Hair follicle dermal papilla cell (primary cell): ENCODE data around the gene STT3A. TPM values are rescaled to one million over a fixed set of nuclear protein-coding genes. Genes with fewer than 3 reads are reported as not detected.

Experiments
- small RNA-seq: library from RNA; depleted of rRNA; stranded (forward); fragments of <200 nt; gene quantifications from one replicate; pipeline ENCODE3, GENCODE V24; 2012
- total RNA-seq: library from RNA; depleted of rRNA; stranded (reverse); fragments of >200 nt; gene quantifications from 2 replicates; pipeline ENCODE4 v1.2.3, GENCODE V29; 2012

STT3A gene
- total RNA-seq, result 249 and 266 TPM in 2 replicates

GRCh38 chr11:125592305-125593113 is at the start of gene STT3A:
Gene STT3A, plus strand, starts transcription at chr11:125592852. Its CDS starts 3,064 bp downstream, at chr11:125595916.

GRCh38 chr11:125568970-125569914 is 23.4 kb upstream of the STT3A start, which contains the start of gene EI24:
Gene EI24, plus strand, starts transcription at chr11:125569477. Its CDS starts 3,051 bp downstream, at chr11:125572528.

GRCh38 chr11:125624756-125625213 is 32.1 kb downstream of the STT3A start, which contains the start of gene CHEK1:
Gene CHEK1, plus strand, starts transcription at chr11:125625163. Its CDS starts 1,606 bp downstream, at chr11:125626769.

Small RNAs within 50 kb of the gene (small RNA-seq; reads per million reads assigned to genes)
- not detected for gene RNU2-35P
- gene RNU6-1156P, result not detected

Other genes starting within 250 kb of the STT3A start
- 37.3 and 51.6 TPM in 2 replicates for gene FEZ1, start 96.6 kb upstream of the STT3A start, total RNA-seq
- 65.8 and 70.9 TPM in 2 replicates for gene EI24, start 23.4 kb upstream of the STT3A start, total RNA-seq
- gene CHEK1, start 32.3 kb downstream of the STT3A start, total RNA-seq, result 20.4 and 25.0 TPM in 2 replicates
- gene ACRV1, start 88.0 kb downstream of the STT3A start, total RNA-seq, result not detected in 2 replicates
- not detected in 2 replicates for gene PATE1, start 153.4 kb downstream of the STT3A start, total RNA-seq
- gene PATE2, start 186.0 kb downstream of the STT3A start, total RNA-seq, result not detected in 2 replicates
- gene PATE3, start 195.3 kb downstream of the STT3A start, total RNA-seq, result not detected in 2 replicates
- gene PATE4, start 240.5 kb downstream of the STT3A start, total RNA-seq, result not detected in 2 replicates